Gastroesophageal sphincter (tissue), 3 donors: ENCODE data around the gene ROCK2.

Experiments used
- CTCF ChIP-seq, 4 experiments: fragments of 200-600 bp in 2 of 4; fragments of 450-650 bp in 2 of 4; sonication (generic) in 1 of 4; IDR thresholded peaks; one replicate each; pipeline ENCODE4 v1.5.1; 2017 to 2019; ENCODE audit warnings: antibody characterized with exemption in 4 of 4, mild to moderate bottlenecking in 2 of 4, moderate library complexity in 2 of 4
- EP300 ChIP-seq: sonication (generic); formaldehyde crosslinking; IDR thresholded peaks from one replicate; pipeline ENCODE4 v1.6.1; 2017; ENCODE audit warnings: antibody characterized with exemption, mild to moderate bottlenecking
- POLR2A ChIP-seq, 2 donors: fragments of 450-650 bp; IDR thresholded peaks; one replicate each; pipeline ENCODE4 v1.6.1; 2017; ENCODE audit warnings: antibody characterized with exemption in 2 of 2, mild to moderate bottlenecking in 2 of 2, moderate library complexity in 1 of 2
- POLR2AphosphoS5 ChIP-seq: sonication (generic); formaldehyde crosslinking; IDR thresholded peaks from one replicate; pipeline ENCODE4 v1.6.1; 2017; ENCODE audit warnings: antibody characterized with exemption

- no peak for TF ChIP-seq POLR2AphosphoS5
- no peak for TF ChIP-seq POLR2A (IDR thresholded peaks at IDR 0.05)
- no peak for TF ChIP-seq CTCF (IDR thresholded peaks at IDR 0.05)
- TF ChIP-seq EP300 = no peak
Observed at GRCh38 chr2:11387843-11388242, 43.4 kb upstream of the ROCK2 start.
